GM23248 (cell line): ENCODE measurements around the gene PSMB5.

Experiments
- EZH2 ChIP-seq: fragments of 200-600 bp; sonication (generic); IDR thresholded peaks from 2 replicates; pipeline ENCODE4 v1.6.1; 2018; ENCODE audit warnings: antibody characterized with exemption, mild to moderate bottlenecking; ENCODE audit not compliant: insufficient read depth, poor library complexity, severe bottlenecking
- EZH2phosphoT487 ChIP-seq: fragments of 200-600 bp; sonication (generic); IDR thresholded peaks from 2 replicates; pipeline ENCODE4 v1.6.1; 2018; ENCODE audit warnings: antibody characterized with exemption, moderate library complexity, mild to moderate bottlenecking, low read depth; ENCODE audit not compliant: insufficient read depth

DNA sequence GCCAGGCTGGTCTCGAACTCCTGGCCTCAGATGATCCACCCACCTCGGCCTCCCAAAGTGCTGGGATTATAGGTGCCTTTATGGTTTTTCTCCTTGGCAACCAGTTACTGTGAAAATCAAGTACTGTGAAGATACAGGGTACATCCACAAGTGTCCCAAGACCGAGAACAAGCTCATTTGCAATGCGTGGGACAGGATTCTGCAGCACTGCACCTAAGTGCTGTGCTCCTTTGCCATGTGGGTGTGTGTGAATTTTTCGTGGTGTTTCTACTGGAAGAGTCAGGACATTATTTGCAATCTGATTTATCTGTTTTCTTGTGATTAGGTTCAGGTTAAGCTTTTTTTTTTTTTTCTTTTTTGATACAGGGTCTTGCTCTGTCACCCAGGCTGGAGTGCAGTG is 17.6 kb downstream of the PSMB5 start:
- TF ChIP-seq EZH2 = no peak
- no peak for TF ChIP-seq EZH2phosphoT487
